GM12864 (cell line): ENCODE measurements around the gene GABRR3.
"Not testable (repeated sequence)": the region's sequence is repeated elsewhere in the genome, so short reads cannot be mapped to it uniquely, and the experiment has no call there.

Experiments used
- DNase-seq: peaks from one replicate; pipeline ENCODE4 v3.0.0-alpha.2; 2011; ENCODE audit warnings: low read depth
- H3K4me3 ChIP-seq: 2 replicates; pipeline ENCODE4 v1.5.1; 2011; ENCODE audit warnings: mild to moderate bottlenecking, low read depth, low read length, control low read depth
- CTCF ChIP-seq: IDR thresholded peaks from 2 replicates; pipeline ENCODE4 v1.5.1; 2011; ENCODE audit warnings: low read depth, mild to moderate bottlenecking, moderate library complexity, low read length, control low read depth, inconsistent platforms; ENCODE audit errors: missing control alignments

Gene GABRR3

GRCh38 chr3:98012979-98013378 is 22.1 kb downstream of the GABRR3 start:
- DNase-seq = no peak

GRCh38 chr3:98010883-98011449 is 24.1 kb downstream of the GABRR3 start:
- not testable (repeated sequence) for DNase-seq, H3K4me3 ChIP-seq

More at GRCh38 chr3:98012979-98013378, 22.1 kb downstream of the GABRR3 start:
- H3K4me3 ChIP-seq = no peak overlapping the region
- TF ChIP-seq CTCF = no peak

- no peak for DNase-seq
- no peak for TF ChIP-seq CTCF
- H3K4me3 ChIP-seq = no peak overlapping the region
These were observed 24.8 kb downstream of the GABRR3 start for GRCh38 chr3:98010194-98010882.

GRCh38 chr3:98008855-98009254 is 26.3 kb downstream of the GABRR3 start:
- DNase-seq = peak; percentile 54
- TF ChIP-seq CTCF = no peak
- H3K4me3 ChIP-seq = no peak overlapping the region

- no peak overlapping the region for H3K4me3 ChIP-seq
- no peak for TF ChIP-seq CTCF
- no peak for DNase-seq
These were observed 29.7 kb downstream of the GABRR3 start for GRCh38 chr3:98005438-98005837.

- DNase-seq = no peak
- no peak overlapping the region for H3K4me3 ChIP-seq
- TF ChIP-seq CTCF = no peak
These were observed 30.4 kb downstream of the GABRR3 start for GRCh38 chr3:98004721-98005120.

- DNase-seq = peak; percentile 35
- TF ChIP-seq CTCF = no peak
- no peak overlapping the region for H3K4me3 ChIP-seq
These were observed 31.7 kb downstream of the GABRR3 start for GRCh38 chr3:98003306-98003969.
